ENCODE data around the gene UBE2O. TPM values are rescaled to one million over a fixed set of nuclear protein-coding genes. Genes with fewer than 3 reads are reported as not detected.

UBE2O gene
- total RNA-seq, 1 experiment from 2014 or later = 16.2 TPM

- DNase-seq (ENCODE audit: low spot score) = no peak
Measured at GRCh38 chr17:76415786-76416185, 37.2 kb downstream of the UBE2O start.

- no peak for DNase-seq (ENCODE audit: low spot score)
Measured at GRCh38 chr17:76414334-76415295, 38.3 kb downstream of the UBE2O start.

GRCh38 chr17:76411247-76411646 lies 41.7 kb downstream of the UBE2O start:
- no peak for DNase-seq (ENCODE audit: low spot score)

GRCh38 chr17:76410328-76410965 lies 42.5 kb downstream of the UBE2O start:
- DNase-seq (ENCODE audit: low spot score) = no peak

- peak; percentile 45 for DNase-seq (ENCODE audit: low spot score)
Measured at GRCh38 chr17:76408037-76408849, 44.7 kb downstream of the UBE2O start.

- DNase-seq (ENCODE audit: low spot score) = no peak
Measured at GRCh38 chr17:76407509-76407908, 45.4 kb downstream of the UBE2O start.

GRCh38 chr17:76405967-76406647 lies 46.8 kb downstream of the UBE2O start:
- no peak for DNase-seq (ENCODE audit: low spot score)

GRCh38 chr17:76405607-76405966 lies 47.4 kb downstream of the UBE2O start:
- DNase-seq (ENCODE audit: low spot score) = no peak

- no peak for DNase-seq (ENCODE audit: low spot score)
Measured at GRCh38 chr17:76404976-76405563, 47.9 kb downstream of the UBE2O start.

- no peak for DNase-seq (ENCODE audit: low spot score)
Measured at GRCh38 chr17:76404256-76404655, 48.7 kb downstream of the UBE2O start.

- no peak for DNase-seq (ENCODE audit: low spot score)
Measured at GRCh38 chr17:76402711-76403110, 50.2 kb downstream of the UBE2O start.

GRCh38 chr17:76399175-76400172 lies 53.5 kb downstream of the UBE2O start:
- DNase-seq (ENCODE audit: low spot score) = no peak

GRCh38 chr17:76398523-76399174 lies 54.3 kb downstream of the UBE2O start:
- DNase-seq (ENCODE audit: low spot score) = peak; percentile 47

- peak; percentile 81 for DNase-seq (ENCODE audit: low spot score)
Measured at GRCh38 chr17:76397687-76398522, 55.0 kb downstream of the UBE2O start.

GRCh38 chr17:76397184-76397583 lies 55.8 kb downstream of the UBE2O start:
- DNase-seq (ENCODE audit: low spot score) = no peak

GRCh38 chr17:76395980-76396379 lies 57.0 kb downstream of the UBE2O start:
- DNase-seq (ENCODE audit: low spot score) = no peak

GRCh38 chr17:76394166-76394565 lies 58.8 kb downstream of the UBE2O start:
- no peak for DNase-seq (ENCODE audit: low spot score)

- no peak for DNase-seq (ENCODE audit: low spot score)
Measured at GRCh38 chr17:76391200-76391715, 61.7 kb downstream of the UBE2O start.
